GM12873 (cell line): Measurements from ENCODE around the gene IGSF9B.

ENCODE experiments used
- TF ChIP-seq, protein P1 (sequence below): IDR thresholded peaks from 2 replicates; pipeline ENCODE4 v1.5.1; 2012; ENCODE audit warnings: low read depth, mild to moderate bottlenecking, moderate library complexity, low read length, control low read depth; ENCODE audit not compliant: insufficient read depth; ENCODE audit errors: missing control alignments

Gene IGSF9B

DNA sequence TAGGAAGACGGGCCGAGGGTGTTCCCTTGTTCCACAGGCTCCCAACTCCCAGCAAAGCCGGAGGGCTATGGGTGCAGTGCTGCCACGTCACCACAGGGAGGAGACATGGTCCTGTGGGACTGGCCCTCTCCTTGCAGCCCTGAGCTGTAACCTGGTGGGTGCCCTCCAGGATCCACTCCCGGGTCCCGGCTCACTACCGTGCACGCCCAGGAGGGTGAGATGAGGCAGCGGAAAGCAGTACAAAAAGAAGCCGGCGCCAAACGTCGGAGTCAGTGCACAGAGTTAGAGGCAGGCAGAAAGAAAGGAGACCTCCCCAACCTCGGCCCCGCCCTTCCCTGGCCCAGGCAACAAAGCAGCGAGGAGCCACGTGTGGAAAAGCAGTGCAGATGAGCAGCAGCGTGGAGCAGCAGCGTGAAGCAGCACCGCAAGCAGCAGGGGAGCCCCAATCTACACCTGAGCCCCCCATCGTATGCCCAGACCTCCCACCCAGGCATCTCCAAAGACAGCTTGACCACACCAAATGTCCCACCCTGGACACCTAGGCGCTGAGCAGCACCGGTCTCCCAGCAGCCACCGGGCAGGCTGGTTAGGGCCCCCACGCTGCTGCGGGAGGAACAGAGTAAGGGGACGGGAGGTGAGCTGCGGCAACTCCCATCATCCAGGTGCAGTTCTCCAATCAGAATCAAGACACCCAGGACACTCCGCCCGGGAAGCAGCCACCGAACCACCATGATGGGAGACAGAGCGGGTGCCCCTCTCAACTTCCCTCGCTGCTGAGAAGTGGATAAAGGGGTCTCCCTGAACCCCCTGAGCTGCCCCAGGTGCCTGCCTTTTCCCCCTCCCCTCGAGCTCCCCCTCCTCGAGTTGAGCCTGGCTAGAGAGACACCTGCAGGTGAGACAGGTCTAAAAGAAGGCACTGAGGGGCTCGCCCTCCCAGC lies 28.8 kb downstream of the IGSF9B start:
- TF ChIP-seq, protein P1, sequence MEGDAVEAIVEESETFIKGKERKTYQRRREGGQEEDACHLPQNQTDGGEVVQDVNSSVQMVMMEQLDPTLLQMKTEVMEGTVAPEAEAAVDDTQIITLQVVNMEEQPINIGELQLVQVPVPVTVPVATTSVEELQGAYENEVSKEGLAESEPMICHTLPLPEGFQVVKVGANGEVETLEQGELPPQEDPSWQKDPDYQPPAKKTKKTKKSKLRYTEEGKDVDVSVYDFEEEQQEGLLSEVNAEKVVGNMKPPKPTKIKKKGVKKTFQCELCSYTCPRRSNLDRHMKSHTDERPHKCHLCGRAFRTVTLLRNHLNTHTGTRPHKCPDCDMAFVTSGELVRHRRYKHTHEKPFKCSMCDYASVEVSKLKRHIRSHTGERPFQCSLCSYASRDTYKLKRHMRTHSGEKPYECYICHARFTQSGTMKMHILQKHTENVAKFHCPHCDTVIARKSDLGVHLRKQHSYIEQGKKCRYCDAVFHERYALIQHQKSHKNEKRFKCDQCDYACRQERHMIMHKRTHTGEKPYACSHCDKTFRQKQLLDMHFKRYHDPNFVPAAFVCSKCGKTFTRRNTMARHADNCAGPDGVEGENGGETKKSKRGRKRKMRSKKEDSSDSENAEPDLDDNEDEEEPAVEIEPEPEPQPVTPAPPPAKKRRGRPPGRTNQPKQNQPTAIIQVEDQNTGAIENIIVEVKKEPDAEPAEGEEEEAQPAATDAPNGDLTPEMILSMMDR: peak; percentile 98

DNA sequence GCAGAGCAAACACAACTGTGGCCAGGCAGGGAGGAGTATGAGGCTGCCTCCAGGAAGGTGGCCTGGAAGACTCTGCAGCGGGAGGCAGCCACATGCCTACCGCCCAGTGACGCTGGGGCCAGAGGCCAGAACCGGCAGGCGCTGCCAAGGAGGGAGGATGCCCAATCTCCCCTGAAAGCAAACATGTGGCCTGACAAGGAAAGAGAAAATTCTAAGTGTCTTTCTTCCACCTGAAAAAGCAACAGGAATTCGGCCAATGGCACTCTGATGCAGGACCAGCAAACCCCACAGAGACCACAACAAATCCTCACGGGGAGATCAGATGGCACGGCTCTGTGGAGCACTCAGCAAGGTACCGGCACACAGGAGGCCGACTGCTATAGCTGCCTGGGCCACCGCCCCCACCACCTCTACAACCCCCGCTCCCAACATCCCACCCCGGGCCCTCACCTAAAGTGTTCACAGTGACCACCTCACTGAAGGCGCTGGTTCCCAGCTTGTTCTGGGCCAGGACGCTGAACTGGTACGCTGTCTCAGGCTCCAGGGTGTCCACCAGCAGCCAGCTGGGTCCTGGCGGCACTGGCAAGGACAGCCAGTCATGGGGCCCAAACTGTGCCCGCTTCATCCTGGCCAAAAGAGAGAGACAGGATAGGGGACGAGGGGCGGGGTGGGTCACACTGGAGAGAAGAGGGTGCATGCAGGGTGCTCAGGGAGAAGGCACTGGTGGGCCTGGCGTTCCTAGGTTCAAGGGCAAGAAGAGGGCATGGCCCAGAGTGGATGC lies 30.1 kb downstream of the IGSF9B start:
- TF ChIP-seq, protein P1: no peak

DNA sequence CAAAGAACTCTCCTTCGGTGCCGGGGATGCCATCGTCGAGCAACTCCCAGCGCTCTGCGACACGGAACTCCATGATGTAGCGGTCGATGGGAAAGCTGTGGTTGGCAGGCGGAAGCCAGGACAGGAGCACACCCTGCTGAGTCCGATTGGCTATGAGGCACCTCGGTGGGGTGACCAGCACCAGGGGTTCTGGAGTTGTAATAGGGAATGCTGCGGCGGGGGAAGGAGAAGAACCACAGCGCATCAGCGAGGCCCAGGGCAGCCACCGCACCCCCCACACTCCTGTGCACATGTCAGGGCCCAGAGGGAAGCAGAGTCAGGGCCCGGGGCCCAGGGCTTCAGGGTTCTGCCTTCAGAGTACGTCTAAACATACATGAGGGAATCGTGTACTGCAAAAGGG lies 31.0 kb downstream of the IGSF9B start:
- TF ChIP-seq, protein P1: no peak

DNA sequence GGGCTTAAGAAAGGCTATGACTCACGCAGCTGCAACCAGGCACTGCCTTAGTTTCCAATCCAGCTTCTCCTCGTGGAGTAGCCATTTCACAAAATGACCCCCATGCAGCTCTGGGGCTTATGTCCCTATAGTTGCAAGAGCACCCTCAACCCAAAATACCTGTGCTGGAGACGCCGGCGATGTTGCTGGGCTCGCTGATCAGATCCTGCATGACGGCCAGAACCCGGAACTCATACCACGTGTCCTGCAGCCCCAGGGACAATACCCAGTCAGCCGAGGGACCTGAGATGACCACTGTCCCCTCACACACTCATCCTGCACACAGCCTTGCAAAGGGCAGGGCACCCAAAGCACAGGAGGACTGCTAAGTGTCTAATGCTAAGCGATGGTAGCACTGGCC lies 32.1 kb downstream of the IGSF9B start:
- TF ChIP-seq, protein P1: no peak

DNA sequence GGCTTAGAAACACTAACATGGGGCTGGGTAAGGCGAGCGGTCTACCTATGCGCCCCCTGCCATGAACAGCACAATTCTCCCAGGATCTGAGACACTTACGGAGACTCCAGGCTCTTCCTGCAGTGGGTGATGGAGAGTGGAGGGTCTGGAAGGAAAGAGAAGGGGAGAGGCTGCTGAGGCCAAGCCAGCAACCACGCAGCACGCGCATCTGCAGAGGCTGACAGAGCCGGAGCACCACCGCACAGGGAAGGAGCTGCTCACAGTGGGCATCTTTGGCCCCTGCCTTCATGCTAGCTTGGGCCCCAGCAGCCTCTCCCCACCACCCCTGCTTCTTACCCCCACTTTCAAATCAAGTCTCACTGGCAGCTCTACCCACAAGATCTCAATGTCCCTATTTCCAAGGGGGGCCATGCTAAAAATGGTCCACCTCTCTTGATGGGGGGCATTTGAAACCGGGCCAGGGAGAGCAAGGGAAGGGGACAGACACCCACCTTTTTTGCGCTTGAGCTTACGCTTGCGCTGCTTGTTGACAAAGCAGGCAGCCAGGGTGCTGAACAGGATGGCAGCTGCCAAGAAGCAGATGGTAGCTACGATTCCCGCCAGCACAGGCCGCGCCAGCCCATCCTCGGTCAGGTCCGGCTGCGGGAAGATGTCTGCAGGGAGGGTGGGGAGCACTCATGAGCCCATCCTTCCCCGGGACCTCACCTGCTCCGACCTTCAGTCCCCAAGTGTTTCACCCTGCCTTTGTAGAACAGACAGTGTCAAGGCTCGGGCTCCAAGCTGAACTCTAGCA lies 34.5 kb downstream of the IGSF9B start:
- TF ChIP-seq, protein P1: no peak

DNA sequence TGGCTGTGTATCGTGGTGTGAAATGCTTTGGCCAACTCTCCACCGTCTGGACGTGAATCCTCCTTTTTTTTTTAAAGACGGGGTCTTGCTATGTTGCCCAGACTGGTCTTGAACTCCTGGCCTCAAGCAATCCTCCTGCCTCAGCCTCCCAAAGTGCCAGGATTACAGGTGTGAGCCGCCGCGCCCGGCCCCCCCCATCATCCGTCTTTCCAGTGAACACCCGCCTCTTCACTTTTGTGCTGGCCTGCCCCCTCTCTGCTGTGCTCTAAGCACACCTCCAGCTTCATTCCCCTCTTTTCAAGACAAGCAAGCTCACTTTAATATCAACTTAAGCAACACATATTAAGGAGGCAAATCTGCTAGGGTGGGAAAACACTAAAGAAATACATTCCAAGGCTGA lies 35.3 kb downstream of the IGSF9B start:
- TF ChIP-seq, protein P1: no peak

DNA sequence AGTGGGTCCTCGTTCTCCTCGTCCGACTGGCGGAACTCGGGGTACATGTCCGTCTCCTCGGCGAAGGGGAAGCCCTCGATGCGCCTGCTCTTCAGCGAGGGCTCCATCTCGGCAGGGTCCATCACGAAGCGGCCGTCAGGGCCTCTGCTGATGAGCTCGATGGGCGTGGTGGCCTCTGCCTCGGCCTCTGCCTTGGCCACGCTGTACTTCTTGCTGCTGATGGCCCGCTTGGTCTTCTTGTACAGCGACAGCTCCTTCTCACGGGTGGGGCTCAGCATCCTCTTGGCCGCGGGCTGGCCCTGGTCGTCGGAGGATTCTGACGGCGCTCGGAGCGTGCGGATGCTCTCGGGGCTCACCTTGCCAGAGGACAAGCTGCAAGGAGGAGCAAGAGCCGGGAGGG lies 35.7 kb downstream of the IGSF9B start:
- TF ChIP-seq, protein P1: no peak
